ENCODE data around the gene LZTR1.

- TF ChIP-seq CTCF (IDR thresholded peaks at IDR 0.05; ENCODE audit: borderline replicate concordance, extremely low read depth, low read length, poor library complexity, severe bottlenecking) (no peak), EZH2 (IDR thresholded peaks at IDR 0.05; ENCODE audit: borderline replicate concordance, low read depth, low read length, severe bottlenecking) (no peak)
Measured at GRCh38 chr22:21032037-21032867, 50.2 kb downstream of the LZTR1 start, which contains the start of gene SLC7A4.

Data from DND-41 (cell line).